ENCODE measurements around the gene ADK.
A peak's percentile ranks its signal among the peaks of the same experiment; 100 is the strongest.

ADK gene

GRCh38 chr10:74227697-74228424 is 76.8 kb downstream of the ADK start:
- Mint-ChIP-seq H3K36me3 (peaks cover 9% of the 10 kb centered on the region), H3K27ac (peak overlapping the region; percentile 92), H3K4me3 (peak overlapping the region; percentile 31), H3K27me3 (no peaks in the 10 kb centered on the region), H3K9me3 (no peaks in the 10 kb centered on the region), H3K4me1 (peaks cover 12% of the 10 kb centered on the region)
- no peak for ATAC-seq

DNA sequence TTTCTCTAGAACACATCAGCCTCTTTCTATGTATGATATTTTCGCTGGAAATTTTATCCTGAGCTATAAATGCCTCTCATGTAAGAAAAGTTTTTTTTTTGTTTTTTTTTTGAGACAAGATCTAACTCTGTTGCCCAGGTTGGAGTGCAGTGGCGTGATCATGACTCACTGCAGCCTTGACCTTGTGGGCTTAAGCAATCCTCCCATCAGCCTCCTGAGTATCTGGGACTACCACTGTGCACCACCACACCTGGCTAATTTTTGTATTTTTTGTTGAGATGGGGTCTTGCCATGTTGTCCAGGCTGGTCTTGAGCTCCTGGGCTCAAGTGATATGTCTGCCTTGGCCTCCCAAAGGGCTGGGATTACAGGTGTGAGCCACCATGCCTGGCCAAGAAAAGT is 80.4 kb downstream of the ADK start:
- Mint-ChIP-seq H3K27ac (no peak overlapping the region), H3K4me3 (no peak overlapping the region), H3K9me3 (no peaks in the 10 kb centered on the region), H3K4me1 (peaks cover 7% of the 10 kb centered on the region), H3K27me3 (no peaks in the 10 kb centered on the region), H3K36me3 (peaks cover 9% of the 10 kb centered on the region)
- no peak for ATAC-seq

DNA sequence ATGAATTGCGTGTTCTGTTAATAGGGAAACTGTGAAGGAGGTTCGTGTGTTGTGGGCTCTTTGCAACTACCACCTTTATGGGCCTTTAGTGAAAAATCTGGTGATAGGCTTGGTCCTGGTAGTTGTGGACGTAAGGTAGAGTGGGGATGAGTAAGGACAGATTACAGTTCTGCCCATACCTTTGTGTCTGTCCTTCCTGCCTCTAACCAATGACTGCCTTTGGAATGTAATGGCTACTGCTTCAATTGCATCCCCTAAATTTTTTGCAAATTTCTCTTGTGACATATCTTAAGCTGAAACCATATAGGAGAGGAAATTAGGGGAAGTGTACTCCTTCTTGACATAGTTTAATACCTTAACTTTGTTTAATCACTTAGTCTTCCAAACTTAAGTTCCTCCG is 82.3 kb downstream of the ADK start:
- no peak for ATAC-seq
- Mint-ChIP-seq H3K27me3 (no peaks in the 10 kb centered on the region), H3K9me3 (no peaks in the 10 kb centered on the region), H3K36me3 (peaks cover 9% of the 10 kb centered on the region), H3K4me1 (no peaks in the 10 kb centered on the region), H3K27ac (peak overlapping the region; percentile 38), H3K4me3 (no peak overlapping the region)

DNA sequence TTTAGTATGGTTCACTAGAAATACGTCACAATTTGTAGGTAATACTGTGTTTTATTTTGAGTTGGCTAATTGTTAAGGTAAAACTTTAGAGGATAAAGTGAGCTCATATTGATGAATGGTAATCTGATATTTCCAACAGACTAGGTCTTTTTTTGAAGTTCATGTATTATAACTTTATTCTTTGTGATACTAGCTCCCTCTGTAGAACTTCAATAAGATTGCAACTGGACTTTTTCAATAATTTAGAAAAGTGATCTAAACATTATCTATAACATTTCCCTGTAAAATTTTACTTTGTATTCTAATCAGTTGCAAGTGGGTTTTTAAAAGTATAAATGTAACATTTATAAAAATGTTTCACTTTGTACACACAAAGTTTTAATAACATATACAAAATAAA is 83.5 kb downstream of the ADK start:
- H3K27ac Mint-ChIP-seq: no peak overlapping the region
- H3K36me3 Mint-ChIP-seq: peaks cover 9% of the 10 kb centered on the region
- ATAC-seq: no peak
- H3K9me3 Mint-ChIP-seq: no peaks in the 10 kb centered on the region
- no peaks in the 10 kb centered on the region for H3K27me3 Mint-ChIP-seq
- no peak overlapping the region for H3K4me3 Mint-ChIP-seq
- no peaks in the 10 kb centered on the region for H3K4me1 Mint-ChIP-seq

GRCh38 chr10:74238031-74238431 is 87.0 kb downstream of the ADK start:
- H3K9me3 Mint-ChIP-seq: no peaks in the 10 kb centered on the region
- peaks cover 5% of the 10 kb centered on the region for H3K36me3 Mint-ChIP-seq
- H3K4me3 Mint-ChIP-seq: no peak overlapping the region
- no peak overlapping the region for H3K27ac Mint-ChIP-seq
- no peaks in the 10 kb centered on the region for H3K4me1 Mint-ChIP-seq
- ATAC-seq: no peak
- no peaks in the 10 kb centered on the region for H3K27me3 Mint-ChIP-seq

DNA sequence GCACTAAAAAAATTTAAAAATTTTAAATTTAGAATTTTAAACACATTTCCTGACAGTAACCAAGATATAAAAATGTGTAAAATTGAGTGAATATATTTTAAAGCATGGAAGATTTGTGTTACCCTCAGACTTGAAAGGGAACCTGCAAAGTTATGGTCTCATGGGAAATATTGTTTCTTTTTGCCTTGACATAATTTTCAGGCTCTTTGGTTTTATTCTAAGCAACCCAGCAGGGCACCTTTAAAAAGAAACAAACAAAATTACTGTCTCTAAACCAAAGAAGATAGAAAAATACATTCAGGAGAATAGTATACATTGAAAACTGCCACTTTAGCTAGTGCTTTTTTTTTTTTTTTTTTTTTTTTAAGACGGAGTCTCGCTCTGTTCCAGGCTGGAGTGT is 87.5 kb downstream of the ADK start:
- no peaks in the 10 kb centered on the region for H3K9me3 Mint-ChIP-seq
- no peak overlapping the region for H3K27ac Mint-ChIP-seq
- no peaks in the 10 kb centered on the region for H3K27me3 Mint-ChIP-seq
- peaks cover 7% of the 10 kb centered on the region for H3K36me3 Mint-ChIP-seq
- no peak overlapping the region for H3K4me3 Mint-ChIP-seq
- no peak for ATAC-seq
- H3K4me1 Mint-ChIP-seq: no peaks in the 10 kb centered on the region

DNA sequence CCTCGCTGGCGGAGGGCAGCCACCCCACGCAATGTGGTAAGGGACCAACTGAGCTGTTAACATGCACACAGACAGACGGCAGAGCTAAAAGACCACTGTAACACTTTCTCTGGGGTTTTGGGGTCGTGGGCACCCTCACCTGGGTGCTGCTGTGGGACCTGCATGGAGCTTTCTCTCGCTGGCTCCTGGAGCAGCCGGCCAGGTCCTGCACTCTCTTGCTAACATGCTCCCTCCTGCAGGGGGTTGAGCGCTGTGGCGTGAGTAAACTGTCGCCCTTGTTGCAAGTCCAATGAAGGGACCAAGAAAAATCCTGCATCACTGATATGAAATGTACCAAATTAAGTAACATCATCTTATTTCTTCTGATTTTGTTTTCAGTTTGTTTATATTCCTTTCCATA is 92.0 kb downstream of the ADK start:
- no peak overlapping the region for H3K4me3 Mint-ChIP-seq
- no peak for ATAC-seq
- no peak overlapping the region for H3K27ac Mint-ChIP-seq
- no peaks in the 10 kb centered on the region for H3K4me1 Mint-ChIP-seq
- H3K9me3 Mint-ChIP-seq: no peaks in the 10 kb centered on the region
- peaks cover 7% of the 10 kb centered on the region for H3K36me3 Mint-ChIP-seq
- H3K27me3 Mint-ChIP-seq: no peaks in the 10 kb centered on the region

DNA sequence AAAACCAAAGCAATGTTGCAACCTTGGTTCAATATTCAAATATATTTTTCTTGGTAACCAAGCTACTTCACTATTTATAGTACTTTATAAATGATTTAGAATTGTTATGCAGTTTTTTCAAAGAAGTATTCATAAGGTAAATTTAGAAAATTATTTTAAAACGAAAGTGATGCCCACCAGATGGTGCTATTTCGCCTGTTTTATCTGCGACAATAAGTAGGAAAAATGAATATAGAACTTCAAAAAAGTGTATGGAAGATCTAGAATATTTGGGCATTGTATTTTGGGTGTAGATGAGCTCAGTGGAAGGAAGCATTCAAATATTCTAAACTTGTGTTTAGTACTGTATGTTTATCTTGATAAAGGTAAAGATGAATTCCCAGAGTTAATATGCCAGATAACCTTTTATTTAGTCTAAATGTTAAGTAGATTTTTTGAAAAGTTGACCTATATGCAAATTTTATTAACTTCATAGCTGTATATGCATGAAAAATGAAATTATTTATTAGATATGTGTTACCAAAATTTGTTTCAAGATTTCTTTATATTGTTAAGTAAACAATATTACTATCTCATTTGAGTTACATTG is 93.2 kb downstream of the ADK start:
- no peaks in the 10 kb centered on the region for H3K9me3 Mint-ChIP-seq
- ATAC-seq: no peak
- no peak overlapping the region for H3K27ac Mint-ChIP-seq
- no peaks in the 10 kb centered on the region for H3K27me3 Mint-ChIP-seq
- no peaks in the 10 kb centered on the region for H3K4me1 Mint-ChIP-seq
- H3K36me3 Mint-ChIP-seq: peaks cover 7% of the 10 kb centered on the region
- H3K4me3 Mint-ChIP-seq: no peak overlapping the region

- Mint-ChIP-seq H3K36me3 (peaks cover 7% of the 10 kb centered on the region), H3K27ac (no peak overlapping the region), H3K4me3 (no peak overlapping the region), H3K4me1 (no peaks in the 10 kb centered on the region), H3K9me3 (no peaks in the 10 kb centered on the region), H3K27me3 (no peaks in the 10 kb centered on the region)
- ATAC-seq: no peak
Observed at GRCh38 chr10:74244807-74245206, 93.8 kb downstream of the ADK start.

DNA sequence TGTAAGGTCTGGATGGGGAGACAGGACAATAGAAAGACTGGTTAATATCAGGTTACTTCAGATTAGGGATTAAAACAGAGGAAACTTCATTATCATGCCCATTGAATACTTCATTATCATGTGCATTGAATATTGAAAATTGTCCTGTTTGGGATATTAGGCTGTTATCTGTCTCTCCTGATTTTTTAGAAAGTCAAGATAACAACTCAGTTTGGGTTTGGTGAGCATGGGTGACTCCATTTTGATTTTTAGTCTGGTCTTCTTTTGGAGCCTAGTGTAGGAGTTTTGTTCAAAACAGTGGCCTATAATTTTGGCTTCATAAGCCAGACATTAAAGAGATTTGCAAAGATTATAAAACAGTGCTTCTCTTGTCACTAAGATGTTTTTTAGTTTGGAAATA is 95.5 kb downstream of the ADK start:
- no peaks in the 10 kb centered on the region for H3K9me3 Mint-ChIP-seq
- H3K4me1 Mint-ChIP-seq: no peaks in the 10 kb centered on the region
- H3K27me3 Mint-ChIP-seq: no peaks in the 10 kb centered on the region
- H3K4me3 Mint-ChIP-seq: no peak overlapping the region
- peaks cover 7% of the 10 kb centered on the region for H3K36me3 Mint-ChIP-seq
- no peak for ATAC-seq
- H3K27ac Mint-ChIP-seq: no peak overlapping the region

- H3K27me3 Mint-ChIP-seq: no peaks in the 10 kb centered on the region
- H3K9me3 Mint-ChIP-seq: no peaks in the 10 kb centered on the region
- no peak for ATAC-seq
- H3K4me1 Mint-ChIP-seq: peaks cover 15% of the 10 kb centered on the region
- no peak overlapping the region for H3K4me3 Mint-ChIP-seq
- no peaks in the 10 kb centered on the region for H3K36me3 Mint-ChIP-seq
- H3K27ac Mint-ChIP-seq: no peak overlapping the region
Observed at GRCh38 chr10:74249865-74250264, 98.8 kb downstream of the ADK start.

DNA sequence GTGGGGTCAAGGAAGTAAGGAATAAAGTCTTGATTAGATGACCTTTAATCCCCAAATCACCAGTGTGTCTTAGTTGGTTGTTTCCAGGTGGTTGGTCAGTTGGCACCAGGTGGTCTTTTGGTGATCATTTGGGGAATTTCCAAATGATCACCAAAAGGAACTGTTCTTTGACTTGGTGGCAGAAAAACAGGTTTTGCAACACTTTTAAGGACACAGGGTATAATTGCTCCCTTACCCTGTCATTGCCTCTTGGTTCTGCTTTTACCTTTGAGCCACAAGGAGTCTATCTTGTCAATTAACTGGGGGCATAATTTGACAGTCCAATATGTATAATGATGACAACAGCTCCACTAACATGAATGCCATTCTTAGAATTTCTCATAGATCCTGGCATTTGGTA is 104.2 kb downstream of the ADK start:
- no peak overlapping the region for H3K4me3 Mint-ChIP-seq
- no peaks in the 10 kb centered on the region for H3K27me3 Mint-ChIP-seq
- no peaks in the 10 kb centered on the region for H3K9me3 Mint-ChIP-seq
- H3K36me3 Mint-ChIP-seq: peaks cover 5% of the 10 kb centered on the region
- peak overlapping the region; percentile 28 for H3K27ac Mint-ChIP-seq
- peak; percentile 50 for ATAC-seq
- peaks cover 33% of the 10 kb centered on the region for H3K4me1 Mint-ChIP-seq

DNA sequence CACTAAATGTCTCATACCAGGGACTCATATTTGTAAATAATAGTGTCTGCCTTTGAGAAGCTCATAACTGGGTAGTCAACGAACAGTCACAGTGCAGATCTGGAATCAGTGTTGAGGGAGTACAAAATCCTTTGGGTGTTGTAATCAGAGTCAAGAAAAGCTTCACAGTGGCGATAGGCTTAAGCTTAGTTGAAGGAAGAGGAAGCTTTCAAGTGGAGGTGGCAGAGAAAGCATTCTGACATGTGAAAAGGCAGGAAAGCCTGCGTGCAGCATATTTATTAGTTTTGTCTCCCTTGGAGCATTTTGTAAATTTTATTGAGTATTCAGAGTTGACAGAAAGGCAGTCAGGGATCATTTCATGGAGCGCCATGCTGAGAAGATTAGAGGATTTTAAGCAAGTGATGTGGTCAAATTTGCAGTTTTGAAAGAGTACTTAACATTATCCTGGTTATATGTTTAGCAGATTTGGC is 104.9 kb downstream of the ADK start:
- Mint-ChIP-seq H3K36me3 (peaks cover 7% of the 10 kb centered on the region), H3K4me3 (no peak overlapping the region), H3K4me1 (peaks cover 37% of the 10 kb centered on the region), H3K9me3 (no peaks in the 10 kb centered on the region), H3K27me3 (no peaks in the 10 kb centered on the region), H3K27ac (no peak overlapping the region)
- no peak for ATAC-seq

DNA sequence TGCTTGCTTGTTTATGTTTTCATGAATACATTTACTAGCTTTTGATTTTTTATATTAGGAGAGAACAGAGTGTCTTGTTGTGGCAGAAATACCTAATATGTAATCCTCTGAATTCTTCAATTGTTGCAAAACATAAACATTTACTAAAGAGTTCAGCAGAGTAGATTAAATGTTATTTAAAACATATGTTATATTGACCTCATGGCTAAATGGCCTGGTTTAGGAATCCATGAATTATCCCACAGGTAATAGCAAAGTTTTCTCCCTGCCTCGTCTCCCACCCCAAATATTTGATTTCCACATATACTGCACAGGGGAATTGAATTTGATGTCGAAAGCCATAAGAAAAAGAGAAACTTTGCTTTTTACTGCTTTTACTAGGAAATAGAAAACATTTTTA is 111.8 kb downstream of the ADK start:
- Mint-ChIP-seq H3K36me3 (peaks cover 21% of the 10 kb centered on the region), H3K27me3 (no peaks in the 10 kb centered on the region), H3K4me1 (peaks cover 24% of the 10 kb centered on the region), H3K27ac (no peak overlapping the region), H3K4me3 (no peak overlapping the region), H3K9me3 (no peaks in the 10 kb centered on the region)
- no peak for ATAC-seq

DNA sequence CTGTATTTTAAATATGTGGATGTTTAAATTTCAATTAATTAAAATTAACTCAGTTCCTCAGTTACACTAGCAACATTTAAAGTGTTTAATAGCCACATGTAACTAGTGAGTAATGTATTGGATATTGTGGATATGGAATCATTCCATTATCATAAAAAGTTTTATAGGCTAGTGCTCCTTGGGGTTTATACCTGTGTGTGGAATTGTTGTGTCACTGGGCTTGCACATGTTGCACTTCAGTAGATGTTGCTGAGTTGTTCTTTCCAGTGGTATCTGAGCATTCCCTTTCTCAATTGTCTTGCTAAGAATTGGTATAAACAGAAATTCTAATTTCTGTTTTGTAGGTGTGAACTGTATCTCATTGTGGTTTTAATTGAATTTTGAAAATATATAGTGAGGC is 113.0 kb downstream of the ADK start:
- no peak overlapping the region for H3K27ac Mint-ChIP-seq
- H3K27me3 Mint-ChIP-seq: no peaks in the 10 kb centered on the region
- H3K36me3 Mint-ChIP-seq: peaks cover 21% of the 10 kb centered on the region
- ATAC-seq: no peak
- H3K4me1 Mint-ChIP-seq: peaks cover 24% of the 10 kb centered on the region
- no peak overlapping the region for H3K4me3 Mint-ChIP-seq
- no peaks in the 10 kb centered on the region for H3K9me3 Mint-ChIP-seq

DNA sequence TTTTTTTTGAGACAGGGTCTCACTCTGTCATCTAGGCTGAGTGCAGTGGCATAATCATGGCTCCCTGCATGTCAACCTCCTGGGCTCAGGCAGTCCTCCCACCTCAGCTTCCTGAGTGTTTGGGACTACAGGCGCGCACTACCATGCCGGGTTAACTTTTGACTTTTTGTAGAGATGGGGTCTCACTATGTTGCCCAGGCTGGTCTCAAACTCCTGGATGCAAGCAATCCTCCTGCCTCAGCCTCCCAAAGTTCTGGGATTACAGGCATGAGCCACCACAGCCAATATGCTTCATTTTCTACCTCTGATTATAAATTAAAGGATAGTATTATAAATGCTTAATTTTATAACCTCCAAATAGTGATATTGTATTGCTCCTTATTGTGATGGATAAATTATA is 121.3 kb downstream of the ADK start:
- ATAC-seq: no peak
- H3K36me3 Mint-ChIP-seq: peaks cover 11% of the 10 kb centered on the region

More for the DNA sequence above, 121.3 kb downstream of the ADK start:
- no peak overlapping the region for H3K27ac Mint-ChIP-seq
- peaks cover 19% of the 10 kb centered on the region for H3K4me1 Mint-ChIP-seq
- no peaks in the 10 kb centered on the region for H3K27me3 Mint-ChIP-seq
- H3K9me3 Mint-ChIP-seq: no peaks in the 10 kb centered on the region
- H3K4me3 Mint-ChIP-seq: no peak overlapping the region

Measured in stimulated activated memory B cell treated with anti-CD40 and anti-IgM and Interleukin-4, amounts not matched to agents 10 μg/mL and 1 μg/mL and 100 μg/mL, for 72 hours (primary cell).